Large intestine (tissue), 12 donors: Measurements from ENCODE around the gene CD74. TPM values are rescaled to one million over a fixed set of nuclear protein-coding genes. Genes with fewer than 3 reads are reported as not detected.

Experiments
- DNase-seq, 2 donors: peaks; one replicate each; pipeline versions ENCODE4 v3.0.0 to v3.0.0-alpha.2; 2013
- H3K27ac ChIP-seq: one replicate; pipeline ENCODE4 v1.5.1; 2013; ENCODE audit warnings: low read length
- H3K27me3 ChIP-seq: 2 replicates; pipeline ENCODE4 v1.6.1; 2013; ENCODE audit warnings: low read length; ENCODE audit not compliant: control insufficient read depth, insufficient read depth
- H3K36me3 ChIP-seq: 2 replicates; pipeline ENCODE4 v1.6.1; 2013; ENCODE audit warnings: low read length; ENCODE audit not compliant: control insufficient read depth, insufficient read depth
- H3K4me1 ChIP-seq: one replicate; pipeline ENCODE4 v1.6.1; 2013; ENCODE audit warnings: low read length; ENCODE audit not compliant: control insufficient read depth, insufficient read depth
- H3K4me3 ChIP-seq: one replicate; pipeline ENCODE4 v1.5.1; 2013; ENCODE audit warnings: low read length
- H3K9me3 ChIP-seq: one replicate; pipeline ENCODE4 v1.6.1; 2013; ENCODE audit warnings: mild to moderate bottlenecking, low read depth, low read length, moderate library complexity; ENCODE audit not compliant: control insufficient read depth
- WGBS: methylation state at CpG from one replicate; pipeline ENCODE4 v1.1.5; 2013; ENCODE audit warnings: low lambda C conversion rate; ENCODE audit not compliant: insufficient coverage; 5-methylcytosine and 5-hydroxymethylcytosine counted together
- long read RNA-seq, 11 donors: transcript quantifications; one replicate each; lab custom pipeline, GENCODE V29; 2026
- polyA plus RNA-seq: library from polyadenylated mRNA; unstranded; fragments of 120-200 nt; gene quantifications from one replicate; pipeline ENCODE4 v1.2.1, GENCODE V29; 2013

The CD74 gene
- 742 TPM for polyA plus RNA-seq
- long read RNA-seq, donor 1, transcript CD74-207 (3 exons, 556 nt) = minor isoform, 5 of 295 reads
- long read RNA-seq, donor 1, transcript CD74-202 (8 exons, 1,449 nt) = major isoform, 196 of 295 reads
- long read RNA-seq, donor 1, transcript CD74-201 (9 exons, 981 nt) = minor isoform, 45 of 295 reads
- long read RNA-seq, donor 1, partial matches to known transcripts = 29 of 295 reads
- long read RNA-seq, donor 1, other reads (novel, unspliced or antisense) = 14 of 295 reads
- long read RNA-seq, donor 2, transcript CD74-204 (6 exons, 816 nt) = minor isoform, 10 of 899 reads
- long read RNA-seq, donor 2, transcript CD74-211 (4 exons, 724 nt) = minor isoform, 11 of 899 reads
- long read RNA-seq, donor 2, transcript CD74-202 (8 exons, 1,449 nt) = major isoform, 486 of 899 reads
- long read RNA-seq, donor 2, transcript CD74-201 (9 exons, 981 nt) = minor isoform, 109 of 899 reads
- long read RNA-seq, donor 2, partial matches to known transcripts = 193 of 899 reads
- long read RNA-seq, donor 2, other reads (novel, unspliced or antisense) = 82 of 899 reads
- long read RNA-seq, donor 3, transcript CD74-202 (8 exons, 1,449 nt) = major isoform, 428 of 821 reads
- long read RNA-seq, donor 3, transcript CD74-204 (6 exons, 816 nt) = minor isoform, 7 of 821 reads
- long read RNA-seq, donor 3, transcript CD74-201 (9 exons, 981 nt) = minor isoform, 72 of 821 reads
- long read RNA-seq, donor 3, partial matches to known transcripts = 253 of 821 reads
- long read RNA-seq, donor 3, other reads (novel, unspliced or antisense) = 56 of 821 reads
- long read RNA-seq, donor 4, transcript CD74-202 (8 exons, 1,449 nt) = major isoform, 32 of 64 reads
- long read RNA-seq, donor 4, transcript CD74-201 (9 exons, 981 nt) = minor isoform, 7 of 64 reads
- long read RNA-seq, donor 4, partial matches to known transcripts = 22 of 64 reads
- long read RNA-seq, donor 4, other reads (novel, unspliced or antisense) = 0 of 64 reads
- long read RNA-seq, donor 5, transcript CD74-202 (8 exons, 1,449 nt) = major isoform, 170 of 238 reads
- long read RNA-seq, donor 5, transcript CD74-201 (9 exons, 981 nt) = minor isoform, 25 of 238 reads
- long read RNA-seq, donor 5, partial matches to known transcripts = 16 of 238 reads
- long read RNA-seq, donor 5, other reads (novel, unspliced or antisense) = 22 of 238 reads
- long read RNA-seq, donor 6, transcript CD74-202 (8 exons, 1,449 nt) = major isoform, 308 of 607 reads
- long read RNA-seq, donor 6, transcript CD74-201 (9 exons, 981 nt) = minor isoform, 47 of 607 reads
- long read RNA-seq, donor 6, transcript CD74-204 (6 exons, 816 nt) = minor isoform, 6 of 607 reads
- long read RNA-seq, donor 6, transcript CD74-207 (3 exons, 556 nt) = minor isoform, 8 of 607 reads
- long read RNA-seq, donor 6, partial matches to known transcripts = 184 of 607 reads
- long read RNA-seq, donor 6, other reads (novel, unspliced or antisense) = 52 of 607 reads
- long read RNA-seq, donor 7, transcript CD74-202 (8 exons, 1,449 nt) = major isoform, 135 of 229 reads
- long read RNA-seq, donor 7, transcript CD74-201 (9 exons, 981 nt) = minor isoform, 23 of 229 reads
- long read RNA-seq, donor 7, partial matches to known transcripts = 46 of 229 reads
- long read RNA-seq, donor 7, other reads (novel, unspliced or antisense) = 19 of 229 reads
- long read RNA-seq, donor 8, transcript CD74-202 (8 exons, 1,449 nt) = major isoform, 552 of 1,013 reads
- long read RNA-seq, donor 8, transcript CD74-201 (9 exons, 981 nt) = minor isoform, 98 of 1,013 reads
- long read RNA-seq, donor 8, transcript CD74-204 (6 exons, 816 nt) = minor isoform, 13 of 1,013 reads
- long read RNA-seq, donor 8, transcript CD74-207 (3 exons, 556 nt) = minor isoform, 7 of 1,013 reads
- long read RNA-seq, donor 8, partial matches to known transcripts = 235 of 1,013 reads
- long read RNA-seq, donor 8, other reads (novel, unspliced or antisense) = 100 of 1,013 reads
- long read RNA-seq, donor 9, transcript CD74-202 (8 exons, 1,449 nt) = major isoform, 150 of 295 reads
- long read RNA-seq, donor 9, transcript CD74-204 (6 exons, 816 nt) = minor isoform, 5 of 295 reads
- long read RNA-seq, donor 9, transcript CD74-201 (9 exons, 981 nt) = minor isoform, 35 of 295 reads
- long read RNA-seq, donor 9, partial matches to known transcripts = 65 of 295 reads
- long read RNA-seq, donor 9, other reads (novel, unspliced or antisense) = 37 of 295 reads
- long read RNA-seq, donor 10, transcript CD74-201 (9 exons, 981 nt) = minor isoform, 85 of 645 reads
- long read RNA-seq, donor 10, transcript CD74-207 (3 exons, 556 nt) = minor isoform, 9 of 645 reads
- long read RNA-seq, donor 10, transcript CD74-202 (8 exons, 1,449 nt) = major isoform, 355 of 645 reads
- long read RNA-seq, donor 10, transcript CD74-204 (6 exons, 816 nt) = minor isoform, 5 of 645 reads
- long read RNA-seq, donor 10, partial matches to known transcripts = 160 of 645 reads
- long read RNA-seq, donor 10, other reads (novel, unspliced or antisense) = 29 of 645 reads
- long read RNA-seq, donor 11, transcript CD74-202 (8 exons, 1,449 nt) = major isoform, 340 of 715 reads
- long read RNA-seq, donor 11, transcript CD74-207 (3 exons, 556 nt) = minor isoform, 8 of 715 reads
- long read RNA-seq, donor 11, transcript CD74-204 (6 exons, 816 nt) = minor isoform, 5 of 715 reads
- long read RNA-seq, donor 11, transcript CD74-201 (9 exons, 981 nt) = minor isoform, 83 of 715 reads
- long read RNA-seq, donor 11, partial matches to known transcripts = 191 of 715 reads
- long read RNA-seq, donor 11, other reads (novel, unspliced or antisense) = 82 of 715 reads

- H3K27ac ChIP-seq = peak within 1 kb of the TSS; percentile 79
- H3K36me3 ChIP-seq = no peaks in the 10 kb centered on the region
- DNase-seq = peak; percentile 86 to 90
- H3K4me1 ChIP-seq = peaks cover 16% of the 10 kb centered on the region
- no peaks in the 10 kb centered on the region for H3K27me3 ChIP-seq
- H3K4me3 ChIP-seq = peak within 1 kb of the TSS; percentile 52
- no CpG with 5 or more reads among the region's 20 CpGs for WGBS
- no peaks in the 10 kb centered on the region for H3K9me3 ChIP-seq
Observed at GRCh38 chr5:150412319-150413175, at the start of gene CD74. TSS of gene CD74 (minus strand) at chr5:150412910. CDS start at chr5:150412749, 161 bp downstream.

- WGBS = no CpG with 5 or more reads among the region's 2 CpGs
- H3K9me3 ChIP-seq = no peaks in the 10 kb centered on the region
- H3K36me3 ChIP-seq = no peaks in the 10 kb centered on the region
- peak; percentile 38 to 51 for DNase-seq
- H3K27me3 ChIP-seq = no peaks in the 10 kb centered on the region
- no peak overlapping the region for H3K27ac ChIP-seq
- peaks cover 7% of the 10 kb centered on the region for H3K4me1 ChIP-seq
- H3K4me3 ChIP-seq = no peak overlapping the region
Observed at GRCh38 chr5:150461231-150461630, 48.5 kb upstream of the CD74 start.

- no peak for DNase-seq
- Histone ChIP-seq H3K4me1 (peaks cover 7% of the 10 kb centered on the region), H3K9me3 (no peaks in the 10 kb centered on the region), H3K4me3 (no peak overlapping the region), H3K27ac (no peak overlapping the region), H3K36me3 (no peaks in the 10 kb centered on the region), H3K27me3 (no peaks in the 10 kb centered on the region)
- WGBS = 100% methylated on average over 1 of the region's 2 CpGs
Observed at GRCh38 chr5:150460781-150461180, 48.1 kb upstream of the CD74 start.

- DNase-seq = peak; percentile 70 to 74
- Histone ChIP-seq H3K4me3 (peak overlapping the region; percentile 32), H3K27ac (no peak overlapping the region), H3K36me3 (no peaks in the 10 kb centered on the region), H3K9me3 (no peaks in the 10 kb centered on the region), H3K4me1 (peaks cover 7% of the 10 kb centered on the region), H3K27me3 (no peaks in the 10 kb centered on the region)
- no CpG with 5 or more reads among the region's 36 CpGs for WGBS
Observed at GRCh38 chr5:150458802-150459557, 46.3 kb upstream of the CD74 start.

- Histone ChIP-seq H3K4me3 (no peak overlapping the region), H3K27me3 (no peaks in the 10 kb centered on the region), H3K4me1 (peaks cover 7% of the 10 kb centered on the region), H3K27ac (no peak overlapping the region), H3K36me3 (no peaks in the 10 kb centered on the region), H3K9me3 (no peaks in the 10 kb centered on the region)
- no CpG with 5 or more reads among the region's 16 CpGs for WGBS
- DNase-seq = no peak
Observed at GRCh38 chr5:150457562-150458240, 45.0 kb upstream of the CD74 start.

GRCh38 chr5:150457121-150457520, 44.4 kb upstream of the CD74 start:
- Histone ChIP-seq H3K36me3 (no peaks in the 10 kb centered on the region), H3K27me3 (no peaks in the 10 kb centered on the region), H3K27ac (no peak overlapping the region), H3K9me3 (no peaks in the 10 kb centered on the region), H3K4me1 (peaks cover 7% of the 10 kb centered on the region), H3K4me3 (no peak overlapping the region)
- no CpG with 5 or more reads among the region's 6 CpGs for WGBS
- no peak for DNase-seq
